ENCODE measurements around the gene CBLIF. TPM values are rescaled to one million over a fixed set of nuclear protein-coding genes. Genes with fewer than 3 reads are reported as not detected.

Gene CBLIF
- total RNA-seq, 1 donor from 2014 or later = not detected

- peaks cover 17% of the 10 kb centered on the region for H3K27me3 Mint-ChIP-seq (ENCODE audit: low read depth)
- H3K4me1 Mint-ChIP-seq (ENCODE audit: low read depth) = peaks cover 16% of the 10 kb centered on the region
- H3K4me3 Mint-ChIP-seq (ENCODE audit: unreplicated experiment) = no peak overlapping the region
- TF ChIP-seq, protein P1, sequence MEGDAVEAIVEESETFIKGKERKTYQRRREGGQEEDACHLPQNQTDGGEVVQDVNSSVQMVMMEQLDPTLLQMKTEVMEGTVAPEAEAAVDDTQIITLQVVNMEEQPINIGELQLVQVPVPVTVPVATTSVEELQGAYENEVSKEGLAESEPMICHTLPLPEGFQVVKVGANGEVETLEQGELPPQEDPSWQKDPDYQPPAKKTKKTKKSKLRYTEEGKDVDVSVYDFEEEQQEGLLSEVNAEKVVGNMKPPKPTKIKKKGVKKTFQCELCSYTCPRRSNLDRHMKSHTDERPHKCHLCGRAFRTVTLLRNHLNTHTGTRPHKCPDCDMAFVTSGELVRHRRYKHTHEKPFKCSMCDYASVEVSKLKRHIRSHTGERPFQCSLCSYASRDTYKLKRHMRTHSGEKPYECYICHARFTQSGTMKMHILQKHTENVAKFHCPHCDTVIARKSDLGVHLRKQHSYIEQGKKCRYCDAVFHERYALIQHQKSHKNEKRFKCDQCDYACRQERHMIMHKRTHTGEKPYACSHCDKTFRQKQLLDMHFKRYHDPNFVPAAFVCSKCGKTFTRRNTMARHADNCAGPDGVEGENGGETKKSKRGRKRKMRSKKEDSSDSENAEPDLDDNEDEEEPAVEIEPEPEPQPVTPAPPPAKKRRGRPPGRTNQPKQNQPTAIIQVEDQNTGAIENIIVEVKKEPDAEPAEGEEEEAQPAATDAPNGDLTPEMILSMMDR (IDR thresholded peaks at IDR 0.05) = no peak
- no peak for DNase-seq (ENCODE audit: low spot score)
- no peaks in the 10 kb centered on the region for H3K9me3 Mint-ChIP-seq (ENCODE audit: low read depth)
- no peaks in the 10 kb centered on the region for H3K36me3 Mint-ChIP-seq (ENCODE audit: low read depth)
- H3K27ac Mint-ChIP-seq (ENCODE audit: unreplicated experiment) = no peak overlapping the region
These were observed 31.3 kb downstream of the CBLIF start for GRCh38 chr11:59814021-59814420.

DNA sequence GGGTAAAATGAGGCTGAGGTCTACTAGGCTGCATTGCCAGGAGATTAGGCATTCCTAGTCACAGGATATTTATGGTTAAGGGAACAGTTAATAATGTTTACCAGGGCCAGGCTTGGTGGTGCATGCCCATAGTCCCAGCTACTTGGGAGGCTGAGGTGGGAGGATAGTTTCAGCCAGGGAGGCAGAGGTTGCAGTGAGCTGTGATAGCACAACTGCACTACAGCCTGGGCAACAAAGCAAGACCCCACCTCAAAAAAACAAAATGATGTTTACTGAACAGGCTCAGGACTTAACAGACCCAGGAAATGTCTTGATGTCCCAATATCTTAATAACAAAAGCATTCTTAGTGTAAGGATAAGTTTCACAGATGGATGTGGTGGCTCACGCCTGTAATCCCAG is 31.9 kb downstream of the CBLIF start:
- Mint-ChIP-seq H3K4me1 (ENCODE audit: low read depth) (peaks cover 16% of the 10 kb centered on the region), H3K9me3 (ENCODE audit: low read depth) (no peaks in the 10 kb centered on the region), H3K27me3 (ENCODE audit: low read depth) (peaks cover 16% of the 10 kb centered on the region), H3K27ac (ENCODE audit: unreplicated experiment) (no peak overlapping the region), H3K36me3 (ENCODE audit: low read depth) (no peaks in the 10 kb centered on the region), H3K4me3 (ENCODE audit: unreplicated experiment) (no peak overlapping the region)
- TF ChIP-seq, protein P1 (IDR thresholded peaks at IDR 0.05) = no peak
- no peak for DNase-seq (ENCODE audit: low spot score)

DNA sequence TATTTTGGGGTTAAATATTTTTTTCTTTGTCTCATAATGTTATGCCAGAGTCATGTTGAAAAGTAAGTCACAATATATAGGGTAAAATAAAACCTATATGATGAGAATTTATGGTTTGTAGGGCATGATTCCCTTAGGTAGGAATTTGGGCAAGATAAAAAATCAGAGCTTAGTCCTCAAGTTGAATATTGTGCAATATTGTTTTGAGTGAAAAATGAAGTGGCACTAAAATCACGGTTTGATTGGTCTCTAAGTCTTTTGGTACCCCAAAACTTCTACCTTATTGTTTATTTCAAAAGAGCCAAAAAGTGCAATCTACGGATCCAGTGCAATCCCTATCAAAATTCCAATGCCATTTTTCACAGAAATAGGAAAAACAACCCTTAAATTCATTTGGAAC is 33.1 kb downstream of the CBLIF start:
- no peak for DNase-seq (ENCODE audit: low spot score)
- no peaks in the 10 kb centered on the region for H3K9me3 Mint-ChIP-seq (ENCODE audit: low read depth)
- H3K27me3 Mint-ChIP-seq (ENCODE audit: low read depth) = peaks cover 16% of the 10 kb centered on the region
- H3K36me3 Mint-ChIP-seq (ENCODE audit: low read depth) = peaks cover 2% of the 10 kb centered on the region
- TF ChIP-seq, protein P1 (IDR thresholded peaks at IDR 0.05) = no peak
- no peak overlapping the region for H3K27ac Mint-ChIP-seq (ENCODE audit: unreplicated experiment)
- H3K4me1 Mint-ChIP-seq (ENCODE audit: low read depth) = peaks cover 16% of the 10 kb centered on the region
- no peak overlapping the region for H3K4me3 Mint-ChIP-seq (ENCODE audit: unreplicated experiment)

DNA sequence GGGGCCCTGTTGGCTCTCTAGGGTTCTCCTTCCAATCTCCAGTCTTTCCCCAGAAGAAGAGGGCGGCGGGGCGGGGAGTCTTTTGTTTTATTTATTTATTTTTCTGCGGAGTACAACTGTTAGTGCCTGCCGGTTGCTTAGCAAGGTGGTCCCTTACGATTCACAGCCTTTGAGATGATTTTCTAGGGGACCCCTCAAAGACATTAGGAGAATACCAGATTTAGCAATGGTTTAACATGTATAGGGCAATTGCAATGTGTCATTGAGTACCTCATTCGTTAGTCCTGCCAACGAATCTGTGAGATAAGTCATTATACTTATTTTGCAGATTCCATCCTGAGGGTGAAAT is 34.4 kb downstream of the CBLIF start:
- no peaks in the 10 kb centered on the region for H3K9me3 Mint-ChIP-seq (ENCODE audit: low read depth)
- DNase-seq (ENCODE audit: low spot score) = no peak
- TF ChIP-seq, protein P1 (IDR thresholded peaks at IDR 0.05) = no peak
- peaks cover 10% of the 10 kb centered on the region for H3K27me3 Mint-ChIP-seq (ENCODE audit: low read depth)
- H3K4me1 Mint-ChIP-seq (ENCODE audit: low read depth) = peaks cover 16% of the 10 kb centered on the region
- H3K36me3 Mint-ChIP-seq (ENCODE audit: low read depth) = peaks cover 8% of the 10 kb centered on the region
- H3K4me3 Mint-ChIP-seq (ENCODE audit: unreplicated experiment) = peak overlapping the region; percentile 89
- peak overlapping the region; percentile 80 for H3K27ac Mint-ChIP-seq (ENCODE audit: unreplicated experiment)

GRCh38 chr11:59810189-59810910 is 34.9 kb downstream of the CBLIF start, which contains the start of gene MRPL16:
Gene MRPL16 (minus strand): TSS chr11:59810778. CDS start chr11:59810658, 120 bp downstream.
- Mint-ChIP-seq H3K27me3 (ENCODE audit: low read depth) (peaks cover 10% of the 10 kb centered on the region), H3K9me3 (ENCODE audit: low read depth) (no peaks in the 10 kb centered on the region), H3K27ac (ENCODE audit: unreplicated experiment) (peak within 1 kb of the TSS; percentile 80), H3K4me1 (ENCODE audit: low read depth) (peaks cover 16% of the 10 kb centered on the region), H3K4me3 (ENCODE audit: unreplicated experiment) (peak within 1 kb of the TSS; percentile 89), H3K36me3 (ENCODE audit: low read depth) (peaks cover 8% of the 10 kb centered on the region)
- TF ChIP-seq, protein P1 (IDR thresholded peaks at IDR 0.05) = peak; percentile 42
- peak; percentile 94 for DNase-seq (ENCODE audit: low spot score)
